H1 (cell line): ENCODE data around the gene MARK3. TPM values are rescaled to one million over a fixed set of nuclear protein-coding genes. Genes with fewer than 3 reads are reported as not detected.
A peak's percentile ranks its signal among the peaks of the same experiment; 100 is the strongest.

Experiments used
- CTCF ChIA-PET: fragments of 300-600 bp; sonication (Branson Sonifier 250); formaldehyde crosslinking; loops from one replicate; lab custom pipeline; 2021; ENCODE audit not compliant: partially characterized antibody; lab: Charles Lee
- POLR2A ChIA-PET: fragments of 300-600 bp; sonication (Branson Sonifier 250); formaldehyde crosslinking; loops from one replicate; lab custom pipeline; 2021; ENCODE audit warnings: inconsistent platforms; ENCODE audit not compliant: partially characterized antibody; lab: Charles Lee
- DNase-seq, 2 experiments: peaks; one replicate each; pipeline versions ENCODE4 v3.0.0 to v3.0.0-alpha.2; 2010 to 2022; ENCODE audit warnings: low spot score in 2 of 2, low read depth in 1 of 2, mixed read lengths in 1 of 2
- FAIRE-seq: peaks from 2 replicates; lab custom pipeline; 2011; peaks lifted over from hg19 to GRCh38; lab: Jason Lieb, UNC
- H2AFZ ChIP-seq: 2 replicates; pipeline ENCODE4 v1.8.1; 2012; ENCODE audit warnings: low read length, inconsistent platforms
- H2AK5ac ChIP-seq: 2 replicates; pipeline ENCODE4 v1.6.1; 2013; ENCODE audit warnings: low read depth, low read length
- H2BK120ac ChIP-seq: replicated peaks from 2 replicates; pipeline ENCODE3; 2013; ENCODE audit warnings: low read depth, low read length, inconsistent platforms
- H2BK12ac ChIP-seq: 2 replicates; pipeline ENCODE4 v1.6.1; 2013; ENCODE audit warnings: low read depth, low read length
- H2BK15ac ChIP-seq: 2 replicates; pipeline ENCODE4 v1.6.1; 2013; ENCODE audit warnings: low read length
- H2BK20ac ChIP-seq: 2 replicates; pipeline ENCODE4 v1.6.1; 2013; ENCODE audit warnings: low read length
- H2BK5ac ChIP-seq: 2 replicates; pipeline ENCODE4 v1.6.1; 2013; ENCODE audit warnings: low read depth, low read length
- H3K14ac ChIP-seq: 2 replicates; pipeline ENCODE4 v1.6.1; 2013; ENCODE audit warnings: inconsistent platforms; ENCODE audit not compliant: insufficient read length
- H3K18ac ChIP-seq: 2 replicates; pipeline ENCODE4 v1.6.1; 2013; ENCODE audit warnings: low read length; ENCODE audit errors: extremely low read depth
- H3K23ac ChIP-seq: 2 replicates; pipeline ENCODE4 v1.6.1; 2013; ENCODE audit warnings: inconsistent platforms; ENCODE audit not compliant: insufficient read length
- H3K23me2 ChIP-seq: 2 replicates; pipeline ENCODE4 v1.6.1; 2013; ENCODE audit warnings: low read depth, low read length
- H3K27ac ChIP-seq: 2 replicates; pipeline ENCODE4 v1.6.1; 2011; ENCODE audit warnings: low read depth, low read length, inconsistent platforms
- H3K27me3 ChIP-seq, 4 experiments: replicated peaks in 1 of 4; 1 replicate in 1 of 4; 2 replicates in 3 of 4; pipeline versions ENCODE4 v1.6.1 to v1.8.1; 2011 to 2013; ENCODE audit warnings: low read length in 3 of 4, mild to moderate bottlenecking in 3 of 4, inconsistent platforms in 2 of 4, mixed read lengths in 2 of 4, moderate library complexity in 1 of 4; ENCODE audit not compliant: control insufficient read depth in 3 of 4, insufficient read depth in 3 of 4; ENCODE audit errors: extremely low read depth in 1 of 4
- H3K36me3 ChIP-seq, 4 experiments: 2 replicates each; pipeline versions ENCODE4 v1.6.1 to v1.8.1; 2011 to 2013; ENCODE audit warnings: mild to moderate bottlenecking in 4 of 4, low read length in 3 of 4, moderate library complexity in 2 of 4, control low read depth in 1 of 4, inconsistent platforms in 1 of 4; ENCODE audit not compliant: insufficient read depth in 4 of 4, control insufficient read depth in 2 of 4
- H3K4ac ChIP-seq: replicated peaks from 2 replicates; pipeline ENCODE3; 2013; ENCODE audit warnings: low read length, low read depth, mixed read lengths, inconsistent platforms; ENCODE audit not compliant: insufficient read length
- H3K4me1 ChIP-seq, 4 experiments: replicated peaks in 1 of 4; 1 replicate in 1 of 4; 2 replicates in 3 of 4; pipeline versions ENCODE4 v1.6.1 to v1.8.1; 2011 to 2013; ENCODE audit warnings: low read length in 3 of 4, inconsistent platforms in 2 of 4, mixed read lengths in 1 of 4; ENCODE audit not compliant: insufficient read depth in 4 of 4, control insufficient read depth in 3 of 4
- H3K4me2 ChIP-seq, 2 experiments: 2 replicates each; pipeline versions ENCODE4 v1.6.1 to v1.8.1; 2011 to 2013; ENCODE audit warnings: low read depth in 2 of 2, low read length in 2 of 2, control low read depth in 1 of 2, inconsistent platforms in 1 of 2, mild to moderate bottlenecking in 1 of 2; ENCODE audit not compliant: insufficient read depth in 1 of 2
- H3K4me3 ChIP-seq, 4 experiments: fragments of 200-600, 300-600 bp in 1 of 4; sonication (generic), shearing (Covaris generic), sonication (Bioruptor Twin) in 1 of 4; 2 replicates each; pipeline versions ENCODE4 v1.5.1 to v1.8.1; 2011 to 2016; ENCODE audit warnings: low read length in 4 of 4, low read depth in 3 of 4, control low read depth in 2 of 4, inconsistent platforms in 2 of 4, mild to moderate bottlenecking in 2 of 4, mixed read lengths in 1 of 4, moderate library complexity in 1 of 4; ENCODE audit not compliant: insufficient read depth in 2 of 4; ENCODE audit errors: extremely low read depth in 1 of 4
- H3K56ac ChIP-seq: replicated peaks from 2 replicates; pipeline ENCODE3; 2013; ENCODE audit warnings: low read depth, mild to moderate bottlenecking, mixed read lengths, low read length, inconsistent platforms; ENCODE audit not compliant: insufficient read length
- H3K79me1 ChIP-seq: 2 replicates; pipeline ENCODE4 v1.6.1; 2013; ENCODE audit warnings: low read depth, low read length, control low read depth
- H3K79me2 ChIP-seq, 2 experiments: 2 replicates each; pipeline versions ENCODE4 v1.6.1 to v1.8.1; 2012 to 2013; ENCODE audit warnings: low read length in 2 of 2, mild to moderate bottlenecking in 2 of 2, inconsistent platforms in 1 of 2; ENCODE audit not compliant: insufficient read depth in 2 of 2, control insufficient read depth in 1 of 2
- H3K9ac ChIP-seq, 4 experiments: replicated peaks in 1 of 4; 1 replicate in 1 of 4; 2 replicates in 3 of 4; pipeline versions ENCODE4 v1.6.1 to v1.8.1; 2011 to 2013; ENCODE audit warnings: low read depth in 3 of 4, low read length in 3 of 4, control low read depth in 2 of 4, mild to moderate bottlenecking in 2 of 4, moderate library complexity in 2 of 4, inconsistent platforms in 1 of 4; ENCODE audit errors: extremely low read depth in 1 of 4
- H3K9me3 ChIP-seq, 2 experiments: 2 replicates each; pipeline versions ENCODE4 v1.6.1 to v1.8.1; 2012 to 2013; ENCODE audit warnings: mild to moderate bottlenecking in 2 of 2, moderate library complexity in 2 of 2, control low read depth in 1 of 2, inconsistent platforms in 1 of 2, low read depth in 1 of 2, low read length in 1 of 2, mixed read lengths in 1 of 2; ENCODE audit not compliant: insufficient read depth in 2 of 2
- H4K20me1 ChIP-seq, 2 experiments: replicated peaks in 1 of 2; 2 replicates each; pipeline versions ENCODE3 to v1.8.1; 2011 to 2013; ENCODE audit warnings: inconsistent platforms in 2 of 2, low read length in 2 of 2, mild to moderate bottlenecking in 1 of 2; ENCODE audit not compliant: insufficient read depth in 2 of 2, control insufficient read depth in 1 of 2
- H4K5ac ChIP-seq: 2 replicates; pipeline ENCODE4 v1.6.1; 2013; ENCODE audit warnings: low read length, low read depth, mixed read lengths, inconsistent platforms; ENCODE audit not compliant: insufficient read length
- H4K8ac ChIP-seq: 2 replicates; pipeline ENCODE4 v1.8.0; 2013; ENCODE audit warnings: mild to moderate bottlenecking, moderate library complexity, low read length, inconsistent platforms; ENCODE audit not compliant: insufficient read depth; ENCODE audit errors: extremely low read depth
- H4K91ac ChIP-seq: replicated peaks from 2 replicates; pipeline ENCODE3; 2013; ENCODE audit warnings: low read length, mixed read lengths, inconsistent platforms; ENCODE audit not compliant: insufficient read length
- ATF3 ChIP-seq: IDR thresholded peaks from 2 replicates; pipeline ENCODE4 v1.6.1; 2011; ENCODE audit warnings: low read depth, mild to moderate bottlenecking, low read length; ENCODE audit not compliant: insufficient read depth
- BCL11A ChIP-seq, 2 experiments: IDR thresholded peaks; one replicate each; pipeline ENCODE4 v1.6.1; 2011; ENCODE audit warnings: low read depth in 2 of 2, low read length in 2 of 2, mild to moderate bottlenecking in 2 of 2
- KDM4A ChIP-seq: IDR thresholded peaks from one replicate; pipeline ENCODE4 v1.7.1; 2012; ENCODE audit warnings: low read depth, mild to moderate bottlenecking, moderate library complexity, low read length, inconsistent platforms; ENCODE audit not compliant: severe bottlenecking
- KDM5A ChIP-seq: fragments of 200-600 bp; IDR thresholded peaks from 2 replicates; pipeline ENCODE4 v1.7.1; 2012; ENCODE audit warnings: mild to moderate bottlenecking, low read length, inconsistent platforms, mixed read lengths
- NANOG ChIP-seq: IDR thresholded peaks from 2 replicates; pipeline ENCODE4 v1.6.1; 2011; ENCODE audit warnings: low read length, low read depth, mild to moderate bottlenecking, inconsistent platforms; ENCODE audit not compliant: insufficient read depth, poor library complexity, severe bottlenecking
- RBBP5 ChIP-seq: IDR thresholded peaks from 2 replicates; pipeline ENCODE4 v1.7.1; 2012; ENCODE audit warnings: low read depth, mild to moderate bottlenecking, inconsistent platforms, low read length, moderate library complexity, borderline replicate concordance
- RXRA ChIP-seq: IDR thresholded peaks from 2 replicates; pipeline ENCODE4 v1.6.1; 2011; ENCODE audit warnings: low read depth, mild to moderate bottlenecking, low read length, moderate library complexity; ENCODE audit not compliant: insufficient read depth
- SAP30 ChIP-seq: fragments of 300-600 bp; sonication (generic); IDR thresholded peaks from 2 replicates; pipeline ENCODE4 v1.7.1; 2012; ENCODE audit warnings: low read length, moderate library complexity, mild to moderate bottlenecking, inconsistent platforms; ENCODE audit not compliant: insufficient read depth, insufficient replicate concordance
- SIRT6 ChIP-seq: IDR thresholded peaks from one replicate; pipeline ENCODE4 v1.7.1; 2012; ENCODE audit warnings: low read length, inconsistent platforms
- USF2 ChIP-seq: IDR thresholded peaks from 2 replicates; pipeline ENCODE4 v1.6.1; 2011; ENCODE audit warnings: low read length, improper control_type of control experiment
- YY1 ChIP-seq: IDR thresholded peaks from 2 replicates; pipeline ENCODE4 v1.6.1; 2011; ENCODE audit warnings: low read depth, mild to moderate bottlenecking, low read length
- WGBS, 2 experiments: shearing (Covaris generic) in 1 of 2; methylation state at CpG; one replicate each; pipeline versions ENCODE4 v1.1.6 to v1.1.7; 2013 to 2015; ENCODE audit warnings: low lambda C conversion rate in 2 of 2, mixed read lengths in 2 of 2, inconsistent platforms in 1 of 2, low coverage in 1 of 2, missing lambda C conversion rate in 1 of 2; ENCODE audit not compliant: insufficient replicate concordance in 2 of 2, insufficient coverage in 1 of 2, insufficient read length in 1 of 2; ENCODE audit errors: extremely low coverage in 1 of 2, missing lambda C conversion rate in 1 of 2; 5-methylcytosine and 5-hydroxymethylcytosine counted together
- polyA plus RNA-seq, 7 experiments: library from polyadenylated mRNA; depleted of rRNA in 3 of 7; stranded (reverse) in 5 of 7; unstranded in 2 of 7; fragments of >200 nt in 5 of 7; fragments of 200-250 nt in 2 of 7; gene quantifications; 1 replicate in 5 of 7; 2 replicates in 1 of 7; 4 replicates in 1 of 7; pipeline versions ENCODE4 v1.2.1 to v1.2.3, GENCODE V29; 2011 to 2013; ENCODE audit warnings: missing spikeins in 2 of 7, mixed read lengths in 2 of 7
- total RNA-seq: library from RNA; stranded (reverse); fragmentation: NEBNext Ultra II Directional; extraction: Animal tissue kit (Norgen Biotek cat#: 25700); gene quantifications from 2 replicates; pipeline ENCODE4 v1.2.1, GENCODE V29; 2021

The MARK3 gene
- total and polyA plus RNA-seq, 2 of the 8 experiments (the other 6 are each of a cell fraction or from before 2014, with no cell fraction given): 39.4 to 76.9 TPM

- Histone ChIP-seq H3K9ac (no peak overlapping the region), H3K4me3 (peak overlapping the region in 2 of 4 experiments; percentile 96 to 97; a peak in 2 of 8 replicates), H4K20me1 (peaks cover 13 to 37% of the 10 kb centered on the region in 2 experiments)
- TF ChIP-seq NANOG (no peak), RBBP5 (no peak), SAP30 (peak; percentile 74), ATF3 (no peak), SIRT6 (no peak), KDM5A (no peak), USF2 (no peak), KDM4A (no peak), RXRA (no peak), BCL11A (IDR thresholded peaks at IDR 0.05; ENCODE audit: low read depth in 2 of 2, low read length in 2 of 2) (no peak), YY1 (no peak)
These were observed 145.2 kb downstream of the MARK3 start for GRCh38 chr14:103530390-103530789.

More at GRCh38 chr14:103530390-103530789, 145.2 kb downstream of the MARK3 start:
- peak overlapping the region; percentile 87 to 97; a peak in 2 of 4 replicates for H3K4me2 ChIP-seq
- no peak overlapping the region for H4K8ac ChIP-seq
- FAIRE-seq (no peak), DNase-seq (peak in 1 of 2 experiments; percentile 78)
- peaks cover 0 to 12% (median 10%) of the 10 kb centered on the region in 4 experiments; a peak in 6 of 7 replicates for H3K4me1 ChIP-seq
- peaks cover 5 to 20% of the 10 kb centered on the region in 2 experiments; a peak in 3 of 4 replicates for H3K79me2 ChIP-seq
- no peak overlapping the region for H4K5ac ChIP-seq
- no peak overlapping the region for H2BK12ac ChIP-seq
- H3K79me1 ChIP-seq: peaks cover 24% of the 10 kb centered on the region
- H3K56ac ChIP-seq: no peak overlapping the region
- peaks cover 0 to 6% (median 0%) of the 10 kb centered on the region in 4 experiments; a peak in 2 of 7 replicates for H3K27me3 ChIP-seq
- H2BK5ac ChIP-seq: no peak overlapping the region
- H2AK5ac ChIP-seq: no peak overlapping the region
- no peak overlapping the region for H2AFZ ChIP-seq
- H3K14ac ChIP-seq: no peak overlapping the region
- no peak overlapping the region for H2BK15ac ChIP-seq
- CTCF ChIA-PET: interaction anchor here (0.6 to 28.8 kb wide), 5 partner anchors 16 to 425 kb away, joined by 3 to 921 read pairs (median 3); partner anchors contain the start of gene CKB
- 76% methylated on average over 7 of the region's 7 CpGs; no CpG with 5 or more reads in 1 of the 2 experiments for WGBS, 2 experiments
- no peaks in the 10 kb centered on the region for H3K9me3 ChIP-seq
- no peak overlapping the region for H2BK20ac ChIP-seq
- H3K18ac ChIP-seq: no peak overlapping the region
- no peak overlapping the region for H3K4ac ChIP-seq
- peaks cover 0 to 17% (median 1%) of the 10 kb centered on the region in 4 experiments; a peak in 3 of 8 replicates for H3K36me3 ChIP-seq
- no peak overlapping the region for H2BK120ac ChIP-seq
- H3K23ac ChIP-seq: no peak overlapping the region
- H4K91ac ChIP-seq: no peak overlapping the region
- POLR2A ChIA-PET: interaction anchor here (0.6 to 29.8 kb wide), 8 partner anchors 10 to 165 kb away, joined by 3 to 844 read pairs (median 4); partner anchors contain the start of genes BAG5 and CKB
- no peak overlapping the region for H3K27ac ChIP-seq
- peaks cover 8% of the 10 kb centered on the region; the same call in 1 of the 2 replicates for H3K23me2 ChIP-seq
